HG02763 (cell line): Measurements from ENCODE around the gene DLG3.

ENCODE experiments used
- ATAC-seq: cut with Tn5 transposase; IDR thresholded peaks from one replicate; pipeline ENCODE4 v1.9.1; 2021; ENCODE audit warnings: mild to moderate bottlenecking, moderate library complexity; ENCODE audit not compliant: unreplicated experiment

DLG3 gene

DNA sequence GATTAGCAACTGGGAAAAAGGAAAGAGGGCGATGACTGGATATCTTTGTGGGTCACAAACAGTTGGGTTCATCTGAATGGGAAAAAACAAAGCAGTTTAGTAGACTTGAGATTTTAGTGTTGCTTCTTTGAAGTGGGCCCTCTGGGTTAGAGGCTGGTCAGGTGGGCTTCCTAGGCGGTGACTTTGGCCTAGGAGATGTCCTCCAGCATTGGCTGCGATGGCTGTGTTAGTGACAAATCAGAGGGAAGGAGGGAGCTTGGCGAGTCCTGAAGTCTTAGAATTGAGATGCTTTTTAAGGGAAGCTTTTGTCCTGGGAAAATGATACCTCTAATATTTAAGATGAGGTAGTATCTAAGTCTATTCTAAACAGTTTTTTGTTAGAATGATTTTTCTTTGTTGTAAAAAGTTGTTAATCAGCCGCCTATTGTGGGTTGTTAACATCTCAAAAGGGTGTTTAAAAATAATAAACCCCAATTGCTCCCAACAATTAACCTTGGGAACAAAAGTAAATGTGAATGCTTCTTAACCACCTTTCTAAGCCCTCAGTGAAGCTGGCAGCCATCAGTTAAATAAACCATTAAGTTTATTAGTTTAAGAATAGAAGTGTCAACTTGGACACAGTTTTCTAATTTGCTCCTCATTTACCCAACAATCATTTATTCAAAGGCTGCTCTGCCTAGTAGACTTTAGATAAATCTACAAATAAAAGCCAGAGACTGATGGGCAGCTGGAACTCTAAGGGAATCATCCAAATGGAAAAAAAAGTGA lies 31.7 kb downstream of the DLG3 start:
- ATAC-seq: no peak

DNA sequence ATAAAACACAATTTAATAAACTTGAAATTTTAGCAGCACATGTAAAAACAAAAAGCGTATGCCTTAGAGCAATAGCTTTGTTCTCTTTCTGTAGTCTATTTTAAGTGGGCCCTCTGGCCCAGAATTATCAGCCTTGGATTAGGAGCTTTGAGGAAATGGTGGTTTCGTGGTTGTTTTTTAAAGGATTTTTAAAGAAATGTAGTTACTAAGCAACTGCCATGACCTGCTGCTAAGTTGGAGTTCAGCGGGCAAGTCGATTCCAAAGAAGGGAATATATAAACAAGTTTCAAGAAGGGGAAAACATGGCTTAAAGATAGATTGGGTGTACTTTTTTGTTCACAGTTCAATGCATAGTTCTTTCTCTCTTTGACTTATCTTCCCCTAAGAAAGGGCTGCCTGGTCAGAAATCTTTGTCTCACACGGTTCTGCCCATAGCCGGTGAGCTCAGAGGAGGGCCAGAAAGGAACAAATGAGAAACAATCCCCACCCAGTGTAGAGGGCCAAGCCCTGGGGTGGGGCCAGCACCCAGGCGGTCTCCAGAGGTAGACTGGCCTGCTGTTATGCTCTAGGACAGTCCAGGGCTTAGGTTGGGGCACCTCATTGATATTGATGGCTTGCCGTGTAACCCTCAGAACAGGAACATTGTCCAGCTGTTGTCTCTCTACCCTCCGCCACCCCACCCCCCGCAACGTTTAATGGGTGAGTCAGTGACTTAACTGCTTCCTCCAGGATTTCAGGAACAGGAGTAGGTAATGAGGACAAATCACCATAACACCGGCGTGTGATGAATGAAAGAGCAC lies 32.5 kb downstream of the DLG3 start:
- ATAC-seq: no peak

GRCh38 chrX:70477734-70478075 lies 33.1 kb downstream of the DLG3 start:
- ATAC-seq: no peak

- ATAC-seq: no peak
These were observed 34.1 kb downstream of the DLG3 start for GRCh38 chrX:70478526-70479245.

- no peak for ATAC-seq
These were observed 34.7 kb downstream of the DLG3 start for GRCh38 chrX:70479247-70479921.

GRCh38 chrX:70479922-70480659 lies 35.5 kb downstream of the DLG3 start:
- no peak for ATAC-seq

DNA sequence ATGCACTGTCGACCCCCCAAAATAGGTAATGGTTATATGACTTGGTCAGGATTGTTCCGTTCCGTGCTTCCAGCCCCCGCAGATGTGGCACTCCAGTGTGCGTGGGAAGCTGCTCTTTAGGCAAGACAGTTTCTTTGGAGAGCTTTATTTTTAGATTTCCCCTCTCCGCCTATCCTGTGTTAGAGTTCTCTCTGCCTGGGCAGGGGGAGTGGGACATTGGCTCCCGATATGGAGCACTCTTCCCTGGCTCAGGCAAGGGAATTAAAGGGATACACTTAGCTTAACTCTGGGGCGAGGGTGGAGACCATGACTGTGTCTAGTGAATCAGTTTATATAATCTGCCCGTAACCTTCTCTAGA lies 36.0 kb downstream of the DLG3 start:
- no peak for ATAC-seq

DNA sequence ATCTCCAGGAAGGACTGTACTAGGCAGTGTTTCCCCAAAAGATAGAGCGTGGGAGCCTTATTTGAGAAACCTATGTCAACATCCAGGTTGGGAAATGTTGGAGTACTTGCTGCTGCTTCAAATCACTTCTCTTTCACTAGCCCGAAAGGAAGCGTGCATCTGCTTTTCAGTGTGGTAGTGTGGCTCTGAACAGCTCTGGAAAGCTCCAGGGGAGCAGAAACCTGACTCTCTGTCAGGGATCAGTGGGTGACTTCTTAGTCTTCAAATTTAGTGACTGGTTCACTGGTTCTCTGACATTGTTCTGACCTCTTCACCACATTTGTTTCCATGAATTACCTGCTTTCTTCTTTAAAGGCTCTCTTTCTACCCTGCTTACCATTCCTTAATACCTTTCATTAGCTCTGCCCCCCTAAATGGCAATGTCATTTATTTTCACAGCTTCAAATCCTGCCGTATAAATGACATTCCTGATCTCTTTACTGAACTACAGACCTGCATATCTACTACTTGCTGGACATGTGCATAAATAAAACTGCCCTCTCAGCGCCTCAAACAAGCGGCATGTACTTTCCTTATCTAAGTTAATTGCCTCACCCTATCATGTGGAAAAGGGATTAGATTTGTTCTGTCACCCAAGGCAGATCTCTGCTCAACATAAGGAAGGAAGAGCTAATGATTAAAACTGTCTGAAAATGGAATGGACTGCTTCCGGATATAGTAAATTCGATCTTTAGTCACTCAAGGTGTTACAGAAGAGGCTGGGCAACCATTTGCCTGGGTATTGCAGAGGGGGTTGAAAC lies 37.0 kb downstream of the DLG3 start:
- no peak for ATAC-seq

GRCh38 chrX:70482300-70482699 lies 37.7 kb downstream of the DLG3 start:
- no peak for ATAC-seq

- ATAC-seq: no peak
These were observed 40.8 kb downstream of the DLG3 start for GRCh38 chrX:70485466-70485865.

- ATAC-seq: no peak
These were observed 44.2 kb downstream of the DLG3 start for GRCh38 chrX:70488856-70489255.

GRCh38 chrX:70494441-70494840 lies 49.8 kb downstream of the DLG3 start:
- no peak for ATAC-seq

DNA sequence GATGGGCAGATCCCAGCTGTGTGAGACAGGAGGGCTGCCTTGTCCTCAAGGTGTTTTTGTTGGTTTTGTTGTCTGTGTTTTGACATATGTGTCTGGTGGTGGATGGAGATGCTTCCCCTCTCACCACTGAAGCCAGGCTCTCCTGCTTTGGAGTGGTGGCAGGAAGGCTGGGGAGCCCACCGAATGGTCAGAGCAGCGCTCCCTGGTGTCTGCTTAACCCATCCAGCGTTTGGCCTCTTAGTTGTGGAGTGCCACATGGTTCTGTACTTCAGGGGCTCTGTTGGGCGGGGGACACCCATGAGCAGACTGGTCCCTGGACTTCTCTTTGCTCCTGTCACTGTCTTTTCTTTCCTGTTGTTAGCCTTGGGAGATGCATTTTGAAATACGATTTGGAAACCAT lies 51.9 kb downstream of the DLG3 start:
- no peak for ATAC-seq

GRCh38 chrX:70497026-70497425 lies 52.4 kb downstream of the DLG3 start:
- ATAC-seq: no peak

GRCh38 chrX:70498129-70498528 lies 53.5 kb downstream of the DLG3 start:
- no peak for ATAC-seq

DNA sequence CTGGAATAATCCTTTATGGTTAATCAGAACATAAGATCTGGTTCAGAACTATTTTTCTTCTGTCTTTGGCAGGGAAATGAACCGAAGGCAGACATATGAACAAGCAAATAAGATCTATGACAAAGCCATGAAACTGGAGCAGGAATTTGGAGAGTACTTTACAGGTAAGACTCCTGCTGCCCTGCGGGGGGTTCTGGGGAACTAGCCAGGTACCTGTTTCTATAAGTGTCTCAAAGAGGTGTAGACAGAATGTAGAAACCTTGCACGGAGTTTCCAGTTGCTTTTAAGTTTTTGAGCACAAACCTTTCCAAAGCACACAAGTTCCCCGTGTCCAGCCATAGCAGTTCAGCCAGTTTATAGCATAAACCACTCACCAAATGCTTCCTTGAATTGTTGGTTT lies 56.2 kb downstream of the DLG3 start:
- ATAC-seq: no peak

GRCh38 chrX:70504772-70505450 lies 60.3 kb downstream of the DLG3 start:
- peak; percentile 61 for ATAC-seq

DNA sequence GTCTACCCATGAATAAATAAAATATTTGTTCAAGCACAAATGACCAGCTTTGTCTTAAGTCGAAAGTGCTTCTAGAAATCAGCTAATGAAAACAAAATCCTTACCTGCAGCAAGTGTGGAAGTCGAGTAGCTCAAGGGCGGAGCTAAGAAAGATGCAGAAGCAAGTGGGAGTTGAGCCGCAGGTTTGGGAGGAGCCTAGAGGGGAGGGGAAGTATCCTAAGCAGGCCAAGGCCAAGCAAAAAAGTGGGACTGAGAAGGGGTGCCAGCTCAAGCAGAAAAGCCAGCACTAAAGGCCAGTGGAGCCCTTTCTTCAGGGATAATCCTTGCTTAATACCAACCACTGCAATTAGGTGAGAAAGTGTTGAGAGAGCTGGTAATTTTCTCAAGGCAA lies 60.8 kb downstream of the DLG3 start:
- ATAC-seq: no peak

GRCh38 chrX:70508296-70508911 lies 63.8 kb downstream of the DLG3 start:
- ATAC-seq: no peak
